Endothelial cell of umbilical vein (primary cell): Measurements from ENCODE around the gene RNF150.

Experiments used
- CTCF ChIP-seq, 2 donors: IDR thresholded peaks; 1 replicate in 1 of 2; 2 replicates in 1 of 2; pipeline ENCODE4 v1.5.1; 2011; ENCODE audit warnings: low read length in 2 of 2, mild to moderate bottlenecking in 2 of 2, moderate library complexity in 2 of 2, control low read depth in 1 of 2, inconsistent platforms in 1 of 2, low read depth in 1 of 2; ENCODE audit not compliant: insufficient read depth in 1 of 2; ENCODE audit errors: extremely low read depth in 1 of 2
- FOS ChIP-seq: IDR thresholded peaks from 2 replicates; pipeline ENCODE4 v1.6.1; 2011; ENCODE audit warnings: mild to moderate bottlenecking, low read length, moderate library complexity, borderline replicate concordance; ENCODE audit not compliant: insufficient read depth
- POLR2A ChIP-seq: IDR thresholded peaks from 2 replicates; pipeline ENCODE4 v1.6.1; 2012; ENCODE audit warnings: low read depth, mild to moderate bottlenecking, control low read depth, low read length
- POLR2AphosphoS5 ChIP-seq: IDR thresholded peaks from 2 replicates; pipeline ENCODE4 v1.6.1; 2012; ENCODE audit warnings: low read depth, mild to moderate bottlenecking, control low read depth, low read length, moderate library complexity; ENCODE audit not compliant: insufficient read depth
- TF ChIP-seq, protein P1 (sequence below): IDR thresholded peaks from 2 replicates; pipeline ENCODE4 v1.6.1; 2011; ENCODE audit not compliant: insufficient read depth, insufficient read length

GRCh38 chr4:141144207-141144606 is 10.9 kb upstream of the RNF150 start:
- TF ChIP-seq CTCF (IDR thresholded peaks at IDR 0.05; ENCODE audit: extremely low read depth in 1 of 2, insufficient read depth in 1 of 2, low read depth in 1 of 2, low read length in 2 of 2) (no peak), POLR2AphosphoS5 (no peak), FOS (no peak), POLR2A (no peak)
- TF ChIP-seq, protein P1, sequence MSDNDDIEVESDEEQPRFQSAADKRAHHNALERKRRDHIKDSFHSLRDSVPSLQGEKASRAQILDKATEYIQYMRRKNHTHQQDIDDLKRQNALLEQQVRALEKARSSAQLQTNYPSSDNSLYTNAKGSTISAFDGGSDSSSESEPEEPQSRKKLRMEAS, result no peak
